Parathyroid adenoma (tissue), 2 donors: Measurements from ENCODE around the gene SBK1.

ENCODE experiments used
- H2AFZ ChIP-seq: fragments of 300-600 bp; sonication (generic); one replicate; pipeline ENCODE4 v1.7.0; 2017; ENCODE audit warnings: antibody characterized with exemption, mild to moderate bottlenecking
- H3K27ac ChIP-seq: fragments of 300-600 bp; sonication (generic); one replicate; pipeline ENCODE4 v1.7.0; 2017
- H3K27me3 ChIP-seq: fragments of 300-600 bp; sonication (generic); one replicate; pipeline ENCODE4 v1.7.0; 2017; ENCODE audit warnings: low read length; ENCODE audit not compliant: control insufficient read depth, insufficient read depth
- H3K36me3 ChIP-seq: fragments of 300-600 bp; sonication (generic); one replicate; pipeline ENCODE4 v1.7.0; 2017; ENCODE audit warnings: low read length; ENCODE audit not compliant: control insufficient read depth, insufficient read depth
- H3K4me1 ChIP-seq: fragments of 300-600 bp; sonication (generic); one replicate; pipeline ENCODE4 v1.7.0; 2017; ENCODE audit warnings: control low read depth
- H3K4me2 ChIP-seq: fragments of 300-600 bp; sonication (generic); one replicate; pipeline ENCODE4 v1.7.0; 2017; ENCODE audit warnings: low read length
- H3K4me3 ChIP-seq: fragments of 300-600 bp; sonication (generic); one replicate; pipeline ENCODE4 v1.7.0; 2017; ENCODE audit warnings: low read depth, low read length
- H3K79me2 ChIP-seq: fragments of 300-600 bp; sonication (generic); one replicate; pipeline ENCODE4 v1.7.0; 2017; ENCODE audit warnings: control low read depth
- H3K9ac ChIP-seq: fragments of 300-600 bp; sonication (generic); one replicate; pipeline ENCODE4 v1.7.0; 2017; ENCODE audit warnings: mild to moderate bottlenecking
- H3K9me3 ChIP-seq: fragments of 300-600 bp; sonication (generic); one replicate; pipeline ENCODE4 v1.7.0; 2017; ENCODE audit warnings: low read length; ENCODE audit not compliant: control insufficient read depth
- TF ChIP-seq, protein P1 (sequence below): fragments of 300-600 bp; sonication (generic); IDR thresholded peaks from one replicate; pipeline ENCODE4 v1.7.0; 2017; ENCODE audit warnings: antibody characterized with exemption, mild to moderate bottlenecking
- donor health status: primary hyperparathyroidism.

The SBK1 gene

DNA sequence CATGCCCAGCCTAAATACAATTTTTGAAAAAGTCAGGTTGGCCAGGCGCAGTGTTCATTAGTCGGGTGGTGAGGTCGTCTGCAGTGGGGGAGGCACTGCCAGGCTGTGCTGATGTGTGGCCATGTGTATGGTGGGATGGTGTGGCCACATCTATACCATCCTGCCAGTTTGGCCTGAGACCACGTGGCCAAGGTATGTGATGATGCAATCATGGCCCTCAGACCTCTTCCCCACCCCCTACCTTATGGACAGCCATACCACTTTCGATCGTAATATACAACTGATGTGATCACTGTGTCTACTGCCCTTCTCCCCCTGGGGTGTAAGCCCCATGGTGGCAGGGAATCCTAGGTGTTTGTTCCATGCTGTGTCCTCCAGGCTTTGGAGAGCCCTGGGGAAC lies 23.7 kb downstream of the SBK1 start:
- Histone ChIP-seq H3K4me1 (no peaks in the 10 kb centered on the region), H3K36me3 (no peaks in the 10 kb centered on the region), H3K4me2 (no peak overlapping the region), H3K79me2 (no peaks in the 10 kb centered on the region), H3K9me3 (no peaks in the 10 kb centered on the region), H2AFZ (no peak overlapping the region), H3K27me3 (no peaks in the 10 kb centered on the region), H3K4me3 (no peak overlapping the region), H3K27ac (no peak overlapping the region), H3K9ac (no peak overlapping the region)
- TF ChIP-seq, protein P1, sequence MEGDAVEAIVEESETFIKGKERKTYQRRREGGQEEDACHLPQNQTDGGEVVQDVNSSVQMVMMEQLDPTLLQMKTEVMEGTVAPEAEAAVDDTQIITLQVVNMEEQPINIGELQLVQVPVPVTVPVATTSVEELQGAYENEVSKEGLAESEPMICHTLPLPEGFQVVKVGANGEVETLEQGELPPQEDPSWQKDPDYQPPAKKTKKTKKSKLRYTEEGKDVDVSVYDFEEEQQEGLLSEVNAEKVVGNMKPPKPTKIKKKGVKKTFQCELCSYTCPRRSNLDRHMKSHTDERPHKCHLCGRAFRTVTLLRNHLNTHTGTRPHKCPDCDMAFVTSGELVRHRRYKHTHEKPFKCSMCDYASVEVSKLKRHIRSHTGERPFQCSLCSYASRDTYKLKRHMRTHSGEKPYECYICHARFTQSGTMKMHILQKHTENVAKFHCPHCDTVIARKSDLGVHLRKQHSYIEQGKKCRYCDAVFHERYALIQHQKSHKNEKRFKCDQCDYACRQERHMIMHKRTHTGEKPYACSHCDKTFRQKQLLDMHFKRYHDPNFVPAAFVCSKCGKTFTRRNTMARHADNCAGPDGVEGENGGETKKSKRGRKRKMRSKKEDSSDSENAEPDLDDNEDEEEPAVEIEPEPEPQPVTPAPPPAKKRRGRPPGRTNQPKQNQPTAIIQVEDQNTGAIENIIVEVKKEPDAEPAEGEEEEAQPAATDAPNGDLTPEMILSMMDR: no peak

DNA sequence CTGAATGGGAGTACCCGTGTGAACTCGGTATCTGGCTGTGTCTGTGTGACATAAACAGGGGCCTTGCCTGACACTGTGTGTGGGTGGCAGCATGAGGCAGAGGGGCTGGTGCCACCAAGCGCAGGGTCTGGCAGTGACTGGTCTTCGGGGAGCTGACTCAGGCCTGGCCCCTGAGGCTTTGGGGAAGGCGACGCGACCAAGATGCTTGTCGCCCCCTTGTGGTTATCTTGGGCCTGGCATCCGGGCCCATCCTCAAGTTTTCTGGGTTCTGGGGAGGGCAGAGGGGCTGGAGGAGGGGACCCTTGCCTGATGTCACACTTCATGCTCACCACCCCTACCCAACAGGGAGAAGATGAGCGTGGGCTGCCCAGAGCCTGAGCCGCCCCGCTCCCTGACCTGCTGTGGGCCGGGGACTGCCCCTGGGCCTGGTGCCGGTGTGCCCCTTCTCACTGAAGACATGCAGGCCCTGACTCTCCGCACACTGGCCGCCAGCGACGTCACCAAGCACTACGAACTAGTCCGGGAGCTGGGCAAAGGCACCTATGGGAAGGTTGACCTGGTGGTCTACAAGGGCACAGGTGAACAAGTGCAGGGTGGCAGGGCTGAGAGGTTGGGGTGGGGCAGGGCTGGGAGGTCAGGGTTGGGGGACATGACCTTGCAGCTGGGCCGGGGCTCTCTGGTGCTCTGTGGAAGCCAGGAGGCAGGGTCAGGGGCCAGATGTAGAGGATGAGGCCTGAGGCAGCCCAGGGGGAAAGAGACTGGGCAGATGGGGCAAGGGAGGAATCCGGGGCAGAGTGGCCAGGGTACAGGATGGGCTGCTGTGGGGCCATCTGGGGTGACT lies 24.9 kb downstream of the SBK1 start:
- Histone ChIP-seq H3K9ac (no peak overlapping the region), H3K27me3 (no peaks in the 10 kb centered on the region), H3K79me2 (no peaks in the 10 kb centered on the region), H3K4me1 (no peaks in the 10 kb centered on the region), H3K4me3 (no peak overlapping the region), H3K36me3 (no peaks in the 10 kb centered on the region), H3K4me2 (no peak overlapping the region), H3K27ac (no peak overlapping the region), H2AFZ (peak overlapping the region; percentile 25), H3K9me3 (no peaks in the 10 kb centered on the region)
- TF ChIP-seq, protein P1: peak; percentile 91

DNA sequence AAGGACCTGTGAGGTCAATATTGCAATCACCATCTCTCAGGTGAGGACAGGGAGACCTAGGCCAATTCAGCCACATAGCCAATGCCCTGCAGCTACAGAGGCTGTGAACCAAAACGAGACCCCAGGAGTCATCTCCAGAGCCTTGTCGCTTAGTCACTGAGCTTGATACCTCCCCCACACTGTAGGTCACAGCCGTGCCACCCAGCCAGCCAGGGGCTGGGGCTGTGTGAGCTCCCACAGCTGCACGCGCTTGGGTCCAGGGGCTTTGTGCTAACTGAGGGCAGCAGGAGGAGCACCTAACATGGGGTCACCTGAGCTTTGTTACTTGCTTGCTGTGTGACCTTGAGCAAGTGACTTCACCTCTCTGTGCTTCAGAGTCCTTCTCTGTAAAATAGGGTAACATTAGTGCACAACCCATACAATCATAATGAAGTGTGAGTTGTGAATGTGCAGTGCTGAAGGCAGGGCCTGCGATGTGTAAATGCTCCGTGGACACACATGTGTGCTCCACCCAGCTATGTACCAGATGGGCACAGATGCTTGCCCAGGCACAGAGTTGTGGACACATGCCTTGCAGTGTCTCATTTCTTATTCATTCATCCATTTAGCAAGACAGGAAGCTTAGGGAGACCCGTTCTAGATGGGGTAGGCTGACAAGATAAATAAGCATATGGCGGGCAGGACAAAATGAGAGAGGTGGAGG lies 25.9 kb downstream of the SBK1 start:
- TF ChIP-seq, protein P1: no peak
- H3K9ac ChIP-seq: no peak overlapping the region
- H3K4me3 ChIP-seq: no peak overlapping the region
- H3K79me2 ChIP-seq: no peaks in the 10 kb centered on the region
- no peak overlapping the region for H3K27ac ChIP-seq
- no peak overlapping the region for H2AFZ ChIP-seq
- no peaks in the 10 kb centered on the region for H3K36me3 ChIP-seq
- H3K4me2 ChIP-seq: no peak overlapping the region
- H3K9me3 ChIP-seq: no peaks in the 10 kb centered on the region
- H3K27me3 ChIP-seq: no peaks in the 10 kb centered on the region
- H3K4me1 ChIP-seq: no peaks in the 10 kb centered on the region

DNA sequence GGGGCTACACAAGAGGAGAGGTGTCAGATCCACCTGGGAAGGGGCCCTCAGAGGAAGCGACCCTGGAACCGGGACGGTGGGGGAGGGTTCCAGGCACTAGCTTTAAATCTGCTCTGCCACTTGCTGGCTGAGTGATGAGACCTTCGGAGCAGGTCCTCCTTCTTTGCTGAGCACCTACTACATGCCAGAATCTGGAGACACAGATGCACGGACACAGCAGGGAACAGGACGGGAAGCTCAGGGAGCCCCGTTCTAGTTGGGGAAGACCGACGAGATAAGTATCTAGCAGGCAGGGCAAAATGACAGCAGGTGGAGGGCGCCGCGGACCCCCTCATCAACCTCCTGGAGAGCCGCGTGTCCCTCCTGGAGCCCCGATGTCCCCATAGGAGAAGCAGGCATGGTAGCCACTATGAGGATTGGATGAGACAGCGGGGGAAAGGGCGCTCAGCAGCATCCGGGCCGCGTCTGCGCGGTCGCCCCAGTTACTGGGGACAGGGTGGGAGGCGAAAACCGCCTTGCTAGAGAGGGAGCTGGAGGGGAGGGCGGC lies 27.2 kb downstream of the SBK1 start:
- TF ChIP-seq, protein P1: no peak
- H3K4me1 ChIP-seq: no peaks in the 10 kb centered on the region
- H3K27me3 ChIP-seq: no peaks in the 10 kb centered on the region
- no peaks in the 10 kb centered on the region for H3K36me3 ChIP-seq
- no peak overlapping the region for H3K27ac ChIP-seq
- no peak overlapping the region for H2AFZ ChIP-seq
- no peak overlapping the region for H3K4me3 ChIP-seq
- no peak overlapping the region for H3K4me2 ChIP-seq
- no peak overlapping the region for H3K9ac ChIP-seq
- no peaks in the 10 kb centered on the region for H3K9me3 ChIP-seq
- H3K79me2 ChIP-seq: no peaks in the 10 kb centered on the region
